ENCODE data around the gene TLX2.

Gene TLX2

GRCh38 chr2:74542978-74543377 is 28.7 kb downstream of the TLX2 start:
- no peak for TF ChIP-seq ZNF274 (IDR thresholded peaks at IDR 0.05; ENCODE audit: low read depth, low read length)
- no peak overlapping the region for H3K4me3 ChIP-seq (ENCODE audit: low read length)

GRCh38 chr2:74544634-74545033 is 30.4 kb downstream of the TLX2 start:
- TF ChIP-seq ZNF274 (IDR thresholded peaks at IDR 0.05; ENCODE audit: low read depth, low read length): no peak
- no peak overlapping the region for H3K4me3 ChIP-seq (ENCODE audit: low read length)

DNA sequence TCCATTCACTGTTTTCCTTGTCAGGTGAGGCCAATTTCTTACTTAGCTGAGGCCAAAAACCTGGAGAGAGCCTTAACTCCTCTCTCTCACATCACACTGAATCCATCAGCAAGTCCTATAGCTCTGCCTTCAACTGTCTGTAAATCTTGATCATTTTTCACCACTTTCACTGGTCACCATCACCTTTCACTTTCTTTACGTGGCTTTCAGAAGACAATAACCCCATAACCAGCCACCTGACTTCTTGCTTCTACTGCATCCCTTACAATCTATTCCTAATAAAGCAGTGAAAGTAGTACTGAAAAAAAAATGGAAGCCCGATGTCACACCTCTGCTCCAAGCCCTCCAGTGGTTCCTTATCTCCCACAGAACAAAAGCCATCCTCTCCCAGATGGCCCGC is 31.8 kb downstream of the TLX2 start:
- TF ChIP-seq ZNF274 (IDR thresholded peaks at IDR 0.05; ENCODE audit: low read depth, low read length): no peak
- no peak overlapping the region for H3K4me3 ChIP-seq (ENCODE audit: low read length)

- H3K4me3 ChIP-seq (ENCODE audit: low read length): peak overlapping the region; percentile 53; the same call in 1 of the 2 replicates
- no peak for TF ChIP-seq ZNF274 (IDR thresholded peaks at IDR 0.05; ENCODE audit: low read depth, low read length)
Measured at GRCh38 chr2:74548285-74548899, 34.1 kb downstream of the TLX2 start.

DNA sequence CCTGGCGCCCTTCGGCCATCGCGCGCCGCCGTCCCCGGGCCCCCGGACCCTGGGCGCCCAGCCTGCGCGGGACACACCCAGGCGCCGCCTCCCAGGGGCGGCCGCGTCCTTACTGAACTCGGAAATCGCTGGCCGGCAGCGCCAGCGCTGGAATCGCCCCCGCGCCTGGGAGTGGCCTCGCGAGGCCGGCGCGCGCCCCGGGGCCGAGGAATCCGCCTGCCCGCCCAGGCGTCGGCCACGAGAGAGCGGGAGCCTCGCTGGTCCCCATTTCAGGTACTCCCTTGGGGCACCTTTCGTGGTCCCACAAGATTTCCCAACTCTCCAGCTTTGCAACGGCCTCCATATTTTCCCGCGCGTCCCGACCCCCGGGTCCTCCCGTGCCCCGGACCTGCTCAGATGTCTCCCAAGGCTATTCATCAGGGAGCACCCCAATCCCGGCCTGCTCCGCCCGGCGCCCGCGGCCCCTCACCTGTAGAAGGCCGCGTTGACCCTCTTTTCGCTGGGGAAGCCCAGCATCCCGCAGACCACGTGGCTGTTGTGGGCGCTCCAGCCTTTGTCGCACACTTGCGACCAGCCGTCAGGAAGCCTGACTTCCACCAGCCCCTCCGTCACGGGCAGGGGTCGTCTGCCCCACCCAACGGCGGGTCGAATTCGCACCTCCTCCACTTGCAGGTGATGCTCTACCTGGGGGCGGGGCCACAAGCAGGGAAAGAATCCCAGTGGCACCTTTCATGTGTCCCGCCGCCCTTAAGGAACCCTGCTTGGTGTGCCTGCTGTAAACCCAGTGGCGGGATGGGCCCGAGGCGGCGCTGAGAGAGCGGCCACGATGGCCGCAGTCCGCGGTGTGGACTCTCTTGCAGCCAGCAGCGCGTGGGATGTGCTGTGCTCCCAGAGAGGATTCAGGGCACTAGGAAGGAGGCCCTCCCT is 34.9 kb downstream of the TLX2 start:
- H3K4me3 ChIP-seq (ENCODE audit: low read length): peak overlapping the region; percentile 53; the same call in 1 of the 2 replicates
- TF ChIP-seq ZNF274 (IDR thresholded peaks at IDR 0.05; ENCODE audit: low read depth, low read length): no peak

DNA sequence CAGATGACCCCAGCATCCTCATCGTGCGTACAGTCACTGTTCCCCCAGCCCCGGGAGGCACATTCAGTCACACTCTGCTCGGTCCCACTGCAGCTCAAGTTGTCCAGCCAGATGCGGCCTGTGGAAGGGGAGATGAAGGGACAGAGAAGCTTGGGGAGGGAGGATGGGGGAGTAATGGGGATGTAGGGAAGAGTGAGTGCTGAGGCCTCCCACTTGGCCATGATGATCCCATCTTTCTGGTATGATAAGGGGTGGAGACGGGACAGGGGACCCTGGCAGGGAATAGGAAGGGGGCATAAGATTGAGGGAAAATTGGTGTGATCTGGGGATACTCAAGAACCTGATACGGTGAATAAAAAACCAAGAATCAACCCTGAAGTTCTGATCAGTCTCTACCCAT is 36.0 kb downstream of the TLX2 start:
- H3K4me3 ChIP-seq (ENCODE audit: low read length): peak overlapping the region; percentile 53; the same call in 1 of the 2 replicates
- no peak for TF ChIP-seq ZNF274 (IDR thresholded peaks at IDR 0.05; ENCODE audit: low read depth, low read length)

DNA sequence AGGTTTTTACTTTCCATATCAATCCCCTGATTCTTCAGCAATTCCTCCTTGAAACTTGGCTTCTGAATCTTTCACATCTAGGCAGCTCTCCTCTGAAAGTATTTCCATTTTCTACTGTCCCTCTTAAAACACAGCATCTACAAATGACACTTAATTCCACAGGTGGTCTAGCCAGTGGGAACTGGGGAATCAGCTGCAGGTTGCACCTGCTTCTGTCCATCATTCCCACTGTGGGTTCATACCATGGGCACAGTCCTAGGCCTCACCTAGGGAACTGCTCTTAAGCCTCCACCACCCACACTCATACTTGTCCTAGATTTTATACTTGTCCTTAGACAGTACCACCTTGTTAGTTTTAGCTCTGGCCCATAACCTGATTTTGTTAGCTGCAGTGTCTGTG is 37.3 kb downstream of the TLX2 start:
- H3K4me3 ChIP-seq (ENCODE audit: low read length): peak overlapping the region; percentile 48; the same call in 1 of the 2 replicates
- TF ChIP-seq ZNF274 (IDR thresholded peaks at IDR 0.05; ENCODE audit: low read depth, low read length): no peak

DNA sequence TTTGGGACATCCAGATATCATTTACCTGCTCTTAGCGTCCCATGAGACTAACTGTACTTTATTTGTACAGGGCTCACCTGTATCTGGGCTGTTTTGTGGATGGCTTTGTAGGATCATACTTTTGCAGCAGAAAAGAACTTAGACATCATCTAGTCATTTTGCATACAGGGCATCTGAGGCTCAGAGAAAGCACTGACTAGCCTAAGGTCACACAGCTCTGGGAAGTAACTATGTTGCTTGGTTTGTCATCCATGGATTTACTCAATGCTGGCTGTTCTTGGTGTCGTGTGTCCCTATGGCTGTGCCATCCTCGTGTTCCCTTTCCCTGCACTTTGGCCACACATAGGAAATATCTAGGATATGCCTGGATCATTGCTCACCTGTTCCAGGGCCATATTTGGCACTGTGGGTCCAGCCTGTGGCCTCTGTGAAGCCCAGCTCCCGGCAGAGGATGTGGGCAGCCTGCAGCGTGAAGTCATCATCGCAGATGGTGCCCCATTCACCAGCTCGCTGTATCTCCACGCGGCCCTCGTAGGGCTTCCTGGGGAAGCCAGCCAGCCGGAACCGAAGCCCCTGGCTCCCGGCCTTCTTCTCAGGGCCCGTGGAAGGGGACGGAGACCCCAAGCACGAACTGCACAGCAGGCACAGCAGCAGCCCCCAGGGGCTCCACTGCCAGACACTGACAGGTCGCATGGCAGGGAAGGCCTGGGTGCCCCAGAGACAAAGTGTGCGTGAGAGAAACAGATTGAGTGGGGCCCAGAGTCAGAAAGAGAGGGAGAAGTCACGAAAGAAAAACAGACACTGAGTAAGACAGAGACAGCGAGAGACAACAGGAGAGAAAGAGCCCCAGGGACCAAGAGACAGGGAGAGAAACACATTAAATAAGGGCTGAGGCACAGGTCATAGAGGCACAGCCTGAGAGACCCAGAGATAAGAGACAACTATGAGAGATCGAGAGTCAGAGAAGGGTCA is 38.0 kb downstream of the TLX2 start:
- H3K4me3 ChIP-seq (ENCODE audit: low read length): peak overlapping the region; percentile 48; the same call in 1 of the 2 replicates
- TF ChIP-seq ZNF274 (IDR thresholded peaks at IDR 0.05; ENCODE audit: low read depth, low read length): no peak

DNA sequence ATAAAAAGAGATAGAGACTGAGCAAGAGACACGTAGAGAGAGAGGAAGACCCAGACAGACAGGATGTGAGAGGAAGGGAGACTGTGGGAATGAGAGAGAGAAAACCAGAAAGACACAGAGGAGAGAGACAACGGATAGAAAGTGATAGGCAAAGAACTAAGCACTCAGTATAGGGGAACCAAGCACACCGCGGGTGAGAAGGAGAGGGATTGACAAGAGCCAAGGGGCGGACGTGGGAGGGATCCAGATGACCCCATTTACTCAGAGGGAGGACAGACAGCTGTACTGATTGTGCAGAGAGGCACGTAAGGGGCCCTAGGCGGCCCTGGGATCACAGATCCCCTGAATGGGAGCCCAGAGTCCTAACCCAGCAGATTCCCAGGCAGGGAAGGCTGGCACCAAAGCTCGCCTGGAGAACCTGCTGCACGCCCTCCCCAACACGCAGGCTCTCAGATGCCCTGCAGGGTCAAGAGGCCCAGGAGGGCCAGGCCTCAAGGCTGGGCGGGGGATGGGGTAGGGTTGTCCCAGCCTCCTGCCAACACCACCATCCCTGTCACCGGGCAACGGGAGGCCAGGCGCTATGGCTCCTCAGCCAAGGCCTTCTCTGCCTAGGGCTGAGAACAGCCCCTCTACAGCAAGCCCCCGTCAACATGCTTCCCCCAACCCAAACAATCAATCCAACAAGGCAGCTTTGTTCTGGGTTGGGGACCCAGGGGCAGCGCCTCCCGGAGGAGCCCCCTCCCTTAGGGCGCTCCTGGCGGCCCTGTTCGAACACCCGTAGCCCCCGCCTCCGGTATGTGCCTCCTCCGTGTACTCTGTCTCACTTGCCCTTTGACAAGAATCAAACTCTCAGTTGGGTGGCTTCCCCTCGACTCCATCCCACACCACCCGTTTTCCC is 38.9 kb downstream of the TLX2 start:
- TF ChIP-seq ZNF274 (IDR thresholded peaks at IDR 0.05; ENCODE audit: low read depth, low read length): no peak
- H3K4me3 ChIP-seq (ENCODE audit: low read length): peak overlapping the region; percentile 96; the same call in 1 of the 2 replicates

DNA sequence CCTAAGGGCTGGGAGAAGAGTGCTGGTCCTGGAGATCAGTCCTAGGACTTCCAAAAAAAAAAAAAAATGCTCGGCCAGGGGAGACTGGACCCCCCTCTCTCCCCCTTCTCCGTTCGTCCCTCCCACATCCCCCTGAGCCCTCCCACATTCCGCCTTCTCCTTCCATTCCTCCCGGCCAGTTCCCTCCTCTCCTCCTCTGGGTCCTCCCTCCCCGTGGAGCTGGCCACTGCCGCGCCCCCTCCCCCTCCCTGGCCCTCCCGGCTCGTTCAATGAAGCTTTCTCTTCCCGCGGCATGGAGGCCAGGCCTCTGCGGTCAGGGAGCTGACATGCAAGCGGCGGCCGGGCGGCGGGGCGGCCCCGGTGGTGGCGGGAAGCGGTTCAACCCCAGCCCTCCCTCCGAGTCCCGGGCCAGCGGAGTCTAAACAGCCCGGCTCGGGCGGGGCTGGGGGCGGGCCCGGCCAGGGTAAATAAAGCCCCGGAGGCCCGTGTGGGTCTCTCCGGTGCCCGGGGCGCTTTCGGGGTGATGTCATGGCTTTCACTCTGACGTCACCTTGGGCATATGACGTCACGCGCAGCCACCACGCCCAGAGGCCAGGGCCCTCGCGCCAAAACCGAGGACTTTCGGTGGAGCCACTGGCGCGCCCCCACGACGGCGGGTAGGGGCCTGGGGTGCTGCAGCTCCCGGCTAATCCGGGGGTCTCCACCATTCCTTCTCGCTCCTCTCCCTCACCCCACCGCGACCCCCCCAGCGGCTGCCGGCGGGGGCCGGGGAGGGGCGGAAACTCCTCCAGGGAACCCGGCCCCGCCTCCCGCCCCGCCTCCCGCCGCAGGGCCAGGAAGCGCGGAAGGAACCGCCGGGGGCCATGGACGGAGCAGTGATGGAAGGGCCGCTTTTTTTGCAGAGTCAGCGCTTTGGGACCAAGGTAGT is 39.9 kb downstream of the TLX2 start, which contains the start of the genes DOK1 and LOXL3:
Gene DOK1, plus strand, starts transcription at position 829 of the 928 bp plus-strand sequence. Its CDS starts 35 bp downstream, at position 864.
Gene LOXL3, minus strand, starts transcription at position 51 of the 928 bp plus-strand sequence. CDS start 1,308 bp downstream, outside the sequence.
- peak within 1 kb of the TSS; percentile 96 for H3K4me3 ChIP-seq (ENCODE audit: low read length)
- TF ChIP-seq ZNF274 (IDR thresholded peaks at IDR 0.05; ENCODE audit: low read depth, low read length): no peak

DNA sequence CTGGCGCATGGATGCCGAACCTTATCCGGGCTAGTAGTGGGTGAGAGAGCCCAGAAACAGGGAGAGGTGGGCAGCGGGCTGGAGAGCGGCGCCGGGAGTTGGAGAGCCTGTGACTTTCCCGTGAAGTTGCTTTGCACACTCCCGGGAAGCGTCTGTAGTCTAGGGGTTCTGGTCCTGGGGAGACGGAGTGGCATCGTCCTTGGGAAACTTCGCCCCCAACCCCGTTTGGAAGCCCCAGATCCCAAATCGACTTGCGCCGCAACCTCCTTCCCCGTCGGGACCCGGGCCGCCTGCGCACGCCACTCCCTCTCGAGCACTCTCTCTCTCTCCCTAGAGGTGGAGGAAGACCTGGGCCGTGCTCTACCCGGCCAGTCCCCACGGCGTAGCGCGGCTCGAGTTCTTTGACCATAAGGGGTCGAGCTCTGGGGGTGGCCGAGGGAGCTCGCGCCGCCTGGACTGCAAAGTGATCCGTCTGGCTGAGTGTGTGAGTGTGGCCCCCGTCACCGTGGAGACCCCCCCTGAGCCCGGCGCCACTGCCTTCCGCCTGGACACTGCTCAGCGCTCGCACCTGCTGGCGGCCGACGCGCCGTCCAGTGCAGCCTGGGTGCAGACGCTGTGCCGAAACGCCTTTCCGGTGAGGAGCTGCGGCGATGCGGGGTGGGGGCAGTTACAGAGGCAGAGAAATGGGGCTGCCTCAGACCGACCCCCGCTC is 40.7 kb downstream of the TLX2 start:
- H3K4me3 ChIP-seq (ENCODE audit: low read length): peak overlapping the region; percentile 96
- no peak for TF ChIP-seq ZNF274 (IDR thresholded peaks at IDR 0.05; ENCODE audit: low read depth, low read length)
